Right lobe of liver (tissue), 4 donors: Measurements from ENCODE around the gene HTRA1.

ENCODE experiments used
- CTCF ChIP-seq, 4 donors: fragments of 200-600 bp in 3 of 4; fragments of 450-650 bp in 1 of 4; IDR thresholded peaks; one replicate each; pipeline versions ENCODE4 v1.5.1 to v1.8.0; 2016 to 2022; ENCODE audit warnings: antibody characterized with exemption in 4 of 4, mild to moderate bottlenecking in 2 of 4
- POLR2A ChIP-seq: fragments of 450-650 bp; IDR thresholded peaks from one replicate; pipeline ENCODE4 v1.6.1; 2017; ENCODE audit warnings: antibody characterized with exemption, mild to moderate bottlenecking
- donor health status: DM: no; HTN: no; CAD: no.
- donor health status: DM: no; HTN: no; CAD: no.
- donor health status: DM: no; HTN: yes; CAD: no.

DNA sequence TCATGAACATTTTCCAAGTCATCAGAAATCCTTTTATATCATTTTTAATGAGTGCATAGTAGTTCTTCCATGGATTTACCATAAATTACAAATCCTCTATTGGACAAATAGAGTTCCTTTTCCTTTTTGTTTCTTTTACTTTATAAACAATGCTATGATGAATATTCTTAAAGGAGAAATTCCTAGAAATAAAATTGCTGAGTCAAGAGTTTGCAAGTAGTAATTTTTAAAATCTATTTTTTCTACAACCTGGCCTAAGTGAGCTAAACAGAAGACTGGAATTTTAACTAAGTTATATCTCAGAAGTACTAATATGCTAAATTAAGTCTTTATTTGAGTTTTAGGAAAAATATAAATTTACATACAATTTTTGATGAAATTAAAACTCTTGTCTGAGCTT, 48.0 kb upstream of the HTRA1 start:
- TF ChIP-seq CTCF (IDR thresholded peaks at IDR 0.05) (no peak), POLR2A (no peak)
